Osteoblast (primary cell): ENCODE results near the gene PIMREG. TPM values are rescaled to one million over a fixed set of nuclear protein-coding genes. Genes with fewer than 3 reads are reported as not detected.

Experiments
- DNase-seq: peaks from one replicate; pipeline ENCODE4 v3.0.0; 2011; ENCODE audit warnings: low spot score, mixed read lengths; ENCODE audit not compliant: insufficient read length; ENCODE audit errors: missing footprints
- H2AFZ ChIP-seq: 2 replicates; pipeline ENCODE4 v1.6.0; 2011; ENCODE audit warnings: mild to moderate bottlenecking, low read length
- H3K27ac ChIP-seq: 2 replicates; pipeline ENCODE4 v1.5.1; 2011; ENCODE audit warnings: mild to moderate bottlenecking, low read depth, low read length, moderate library complexity
- H3K27me3 ChIP-seq: 2 replicates; pipeline ENCODE4 v1.6.0; 2012; ENCODE audit warnings: mild to moderate bottlenecking, control low read depth, inconsistent platforms, low read length, moderate library complexity; ENCODE audit not compliant: insufficient read depth
- H3K36me3 ChIP-seq: 2 replicates; pipeline ENCODE4 v1.5.1; 2011; ENCODE audit warnings: mild to moderate bottlenecking, low read length, control low read depth, moderate library complexity; ENCODE audit not compliant: insufficient read depth
- H3K4me1 ChIP-seq: 2 replicates; pipeline ENCODE4 v1.5.1; 2011; ENCODE audit warnings: mild to moderate bottlenecking, low read length, control low read depth, moderate library complexity; ENCODE audit not compliant: insufficient read depth
- H3K4me2 ChIP-seq: 2 replicates; pipeline ENCODE4 v1.6.0; 2011; ENCODE audit warnings: mild to moderate bottlenecking, low read length; ENCODE audit not compliant: insufficient read depth
- H3K4me3 ChIP-seq: fragments of 200-600 bp; sonication (generic); 3 replicates; pipeline ENCODE4 v1.5.1; 2012; ENCODE audit warnings: mild to moderate bottlenecking, low read length, inconsistent platforms; ENCODE audit not compliant: insufficient read depth
- H3K79me2 ChIP-seq: 2 replicates; pipeline ENCODE4 v1.6.0; 2012; ENCODE audit warnings: mild to moderate bottlenecking, low read length, control low read depth, inconsistent platforms; ENCODE audit not compliant: insufficient read depth
- H3K9me3 ChIP-seq: 2 replicates; pipeline ENCODE4 v1.5.1; 2011; ENCODE audit warnings: low read depth, low read length, control low read depth
- H4K20me1 ChIP-seq: 2 replicates; pipeline ENCODE4 v1.6.0; 2012; ENCODE audit warnings: mild to moderate bottlenecking, low read length, control low read depth; ENCODE audit not compliant: insufficient read depth
- CTCF ChIP-seq: IDR thresholded peaks from 2 replicates; pipeline ENCODE4 v1.5.1; 2011; ENCODE audit warnings: mild to moderate bottlenecking, low read depth, low read length, moderate library complexity; ENCODE audit errors: extremely low read depth
- total RNA-seq: library from RNA; depleted of rRNA; stranded (reverse); fragments of >200 nt; gene quantifications from 2 replicates; pipeline ENCODE4 v1.2.3, GENCODE V29; 2012

Gene PIMREG
- total RNA-seq, 1 donor, result 5.1 TPM

GRCh38 chr17:6470751-6471521 lies 26.7 kb downstream of the PIMREG start:
- Histone ChIP-seq H3K4me3 (no peak overlapping the region), H3K27me3 (no peaks in the 10 kb centered on the region), H3K9me3 (no peaks in the 10 kb centered on the region), H3K27ac (no peak overlapping the region), H2AFZ (no peak overlapping the region), H4K20me1 (no peaks in the 10 kb centered on the region), H3K4me1 (peaks cover 11% of the 10 kb centered on the region), H3K4me2 (peak overlapping the region; percentile 67), H3K79me2 (no peaks in the 10 kb centered on the region), H3K36me3 (no peaks in the 10 kb centered on the region)
- peak; percentile 72 for DNase-seq
- TF ChIP-seq CTCF, result no peak

- Histone ChIP-seq H2AFZ (peak overlapping the region; percentile 27), H3K27ac (no peak overlapping the region), H3K79me2 (no peaks in the 10 kb centered on the region), H3K4me1 (peaks cover 11% of the 10 kb centered on the region), H3K4me2 (peak overlapping the region; percentile 67), H3K27me3 (no peaks in the 10 kb centered on the region), H4K20me1 (no peaks in the 10 kb centered on the region), H3K4me3 (peak overlapping the region; percentile 27), H3K9me3 (no peaks in the 10 kb centered on the region), H3K36me3 (no peaks in the 10 kb centered on the region)
- peak; percentile 35 for TF ChIP-seq CTCF
- DNase-seq, result peak; percentile 99
These were observed 27.5 kb downstream of the PIMREG start for GRCh38 chr17:6471531-6472465.

- Histone ChIP-seq H3K27ac (no peak overlapping the region), H3K27me3 (no peaks in the 10 kb centered on the region), H3K4me1 (peaks cover 11% of the 10 kb centered on the region), H3K4me3 (no peak overlapping the region), H3K9me3 (no peaks in the 10 kb centered on the region), H3K4me2 (no peak overlapping the region), H3K79me2 (no peaks in the 10 kb centered on the region), H4K20me1 (no peaks in the 10 kb centered on the region), H2AFZ (no peak overlapping the region), H3K36me3 (no peaks in the 10 kb centered on the region)
- peak; percentile 68 for DNase-seq
- no peak for TF ChIP-seq CTCF
These were observed 28.3 kb downstream of the PIMREG start for GRCh38 chr17:6472517-6472916.
